Measurements from ENCODE around the gene ATP5MK.

GRCh38 chr10:103396067-103396788 is at the start of gene ATP5MK, which contains the start of gene PDCD11:
- TF ChIP-seq MXI1 (IDR thresholded peaks at IDR 0.05; ENCODE audit: low read depth, low read length) (peak; percentile 99), TAF1 (IDR thresholded peaks at IDR 0.05; ENCODE audit: borderline replicate concordance, low read depth, low read length) (peak; percentile 82), CTCF (IDR thresholded peaks at IDR 0.05) (peak; percentile 43), RAD21 (IDR thresholded peaks at IDR 0.05; ENCODE audit: low read length) (no peak), EP300 (IDR thresholded peaks at IDR 0.05; ENCODE audit: borderline replicate concordance in 1 of 2, low read depth in 1 of 2, low read length in 1 of 2) (no peak), EZH2phosphoT487 (IDR thresholded peaks at IDR 0.05; ENCODE audit: borderline replicate concordance, low read depth) (no peak), POLR2AphosphoS5 (IDR thresholded peaks at IDR 0.05; ENCODE audit: low read depth, low read length) (peak; percentile 91), SIN3A (IDR thresholded peaks at IDR 0.05; ENCODE audit: borderline replicate concordance, low read depth, low read length) (peak; percentile 97), TEAD4 (IDR thresholded peaks at IDR 0.05; ENCODE audit: borderline replicate concordance, insufficient read depth) (0 out of 2 replicates have a peak, but pooled peaks have one; percentile 20), ZBTB33 (IDR thresholded peaks at IDR 0.05; ENCODE audit: borderline replicate concordance, low read depth) (no peak)
- TF ChIP-seq, protein P1, sequence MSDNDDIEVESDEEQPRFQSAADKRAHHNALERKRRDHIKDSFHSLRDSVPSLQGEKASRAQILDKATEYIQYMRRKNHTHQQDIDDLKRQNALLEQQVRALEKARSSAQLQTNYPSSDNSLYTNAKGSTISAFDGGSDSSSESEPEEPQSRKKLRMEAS (IDR thresholded peaks at IDR 0.05; ENCODE audit: low read depth) = peak; percentile 99
- TF ChIP-seq, protein P2, sequence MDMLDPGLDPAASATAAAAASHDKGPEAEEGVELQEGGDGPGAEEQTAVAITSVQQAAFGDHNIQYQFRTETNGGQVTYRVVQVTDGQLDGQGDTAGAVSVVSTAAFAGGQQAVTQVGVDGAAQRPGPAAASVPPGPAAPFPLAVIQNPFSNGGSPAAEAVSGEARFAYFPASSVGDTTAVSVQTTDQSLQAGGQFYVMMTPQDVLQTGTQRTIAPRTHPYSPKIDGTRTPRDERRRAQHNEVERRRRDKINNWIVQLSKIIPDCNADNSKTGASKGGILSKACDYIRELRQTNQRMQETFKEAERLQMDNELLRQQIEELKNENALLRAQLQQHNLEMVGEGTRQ (IDR thresholded peaks at IDR 0.05; ENCODE audit: borderline replicate concordance, low read depth, low read length) = no peak
